ENCODE results near the gene WWOX. TPM values are rescaled to one million over a fixed set of nuclear protein-coding genes. Genes with fewer than 3 reads are reported as not detected.

WWOX gene
- total and polyA plus RNA-seq, 2 donors, result 15.3 to 28.4 TPM

DNA sequence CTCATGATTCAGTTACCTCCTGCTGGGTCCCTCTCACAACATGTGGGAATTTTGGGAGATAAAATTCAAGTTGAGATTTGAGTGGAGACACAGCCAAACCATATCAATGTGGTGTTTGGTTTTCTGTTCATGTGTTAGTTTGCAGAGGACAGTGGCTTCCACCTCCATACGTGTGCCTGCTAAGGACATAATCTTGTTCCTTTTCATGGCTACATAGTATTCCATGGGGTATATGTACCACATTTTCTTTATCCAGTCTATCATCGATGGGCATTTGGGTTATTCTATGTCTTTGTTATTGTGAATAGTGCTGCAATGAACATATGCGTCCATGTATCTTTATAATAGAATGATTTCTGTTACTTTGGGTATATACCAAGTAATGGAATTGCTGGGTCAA lies 4.5 kb upstream of the WWOX start:
- H3K4me1 ChIP-seq (ENCODE audit: insufficient read depth), result no peaks in the 10 kb centered on the region
- no peak overlapping the region for H3K27ac ChIP-seq (ENCODE audit: low read depth)
- 94% methylated on average over 3 of the region's 3 CpGs for WGBS
- no peak overlapping the region for H3K4me3 ChIP-seq (ENCODE audit: low read depth, low read length)
- DNase-seq (ENCODE audit: extremely low spot score), result no peak
- no peaks in the 10 kb centered on the region for H3K36me3 ChIP-seq (ENCODE audit: insufficient read depth)

DNA sequence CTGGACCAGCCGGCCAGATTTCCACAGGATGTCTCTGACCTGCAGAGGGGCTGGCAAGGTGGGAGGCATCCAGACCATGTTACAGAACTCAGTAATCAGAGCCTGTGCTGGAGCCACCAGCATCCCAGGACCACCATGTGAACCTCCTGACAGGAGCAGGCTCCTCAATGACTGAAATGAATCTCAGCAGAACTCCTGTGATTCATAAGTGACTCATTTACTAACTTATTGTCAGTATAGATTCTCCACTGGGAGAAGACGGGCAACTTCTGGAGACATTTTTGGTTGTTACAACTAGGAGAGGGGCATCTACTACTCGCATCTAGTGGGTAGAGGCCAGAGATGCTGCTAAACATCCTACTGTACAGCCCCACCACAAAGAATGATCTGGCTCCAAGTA lies 3.1 kb upstream of the WWOX start:
- 78% methylated on average over 3 of the region's 3 CpGs for WGBS
- Histone ChIP-seq H3K4me3 (ENCODE audit: low read depth, low read length) (no peak overlapping the region), H3K27ac (ENCODE audit: low read depth) (no peak overlapping the region), H3K36me3 (ENCODE audit: insufficient read depth) (no peaks in the 10 kb centered on the region), H3K4me1 (ENCODE audit: insufficient read depth) (no peaks in the 10 kb centered on the region)
- no peak for DNase-seq (ENCODE audit: extremely low spot score)

DNA sequence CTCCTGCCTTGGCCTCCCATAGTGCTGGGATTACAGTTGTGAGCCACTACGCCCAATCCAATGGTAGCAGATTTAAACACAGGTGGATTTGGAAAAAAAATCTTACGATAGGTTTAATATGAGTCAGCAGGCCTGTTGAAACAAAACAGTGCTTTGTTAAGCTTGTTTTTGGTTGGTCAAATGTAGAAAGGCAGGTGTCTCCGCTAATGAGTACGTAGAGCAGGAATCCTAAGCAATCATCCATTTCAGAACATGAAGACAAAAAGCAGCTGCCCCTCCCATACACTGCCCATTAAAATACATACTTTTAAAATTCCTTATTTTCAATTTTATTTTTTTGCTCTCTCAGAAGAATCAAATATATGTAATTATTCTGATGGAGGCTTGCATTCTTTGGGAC lies 1.9 kb upstream of the WWOX start:
- Histone ChIP-seq H3K36me3 (ENCODE audit: insufficient read depth) (no peaks in the 10 kb centered on the region), H3K4me1 (ENCODE audit: insufficient read depth) (no peaks in the 10 kb centered on the region), H3K27ac (ENCODE audit: low read depth) (no peak overlapping the region), H3K4me3 (ENCODE audit: low read depth, low read length) (no peak overlapping the region)
- WGBS, result 90% methylated on average over 4 of the region's 4 CpGs
- no peak for DNase-seq (ENCODE audit: extremely low spot score)

DNA sequence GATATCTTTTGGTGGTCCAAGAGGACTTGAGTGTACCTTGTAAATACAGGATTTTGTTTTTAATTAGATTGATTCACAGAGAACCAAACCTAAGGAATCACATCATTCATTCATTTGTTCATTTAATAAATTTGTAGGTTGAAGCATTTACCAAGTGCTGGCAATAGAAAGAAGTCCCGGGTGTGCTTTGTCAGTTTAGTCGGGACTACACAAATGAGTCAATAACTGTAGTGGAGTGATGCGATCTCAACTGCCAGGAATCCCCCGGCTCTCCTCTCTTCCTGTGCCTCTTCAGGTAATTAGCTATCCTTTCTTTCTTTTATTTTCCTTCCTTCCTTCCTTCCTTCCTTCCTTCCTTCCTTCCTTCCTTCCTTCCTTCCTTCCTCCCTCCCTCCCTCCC lies 1.4 kb upstream of the WWOX start:
- Histone ChIP-seq H3K4me1 (ENCODE audit: insufficient read depth) (no peaks in the 10 kb centered on the region), H3K4me3 (ENCODE audit: low read depth, low read length) (no peak overlapping the region), H3K27ac (ENCODE audit: low read depth) (no peak overlapping the region), H3K36me3 (ENCODE audit: insufficient read depth) (no peaks in the 10 kb centered on the region)
- no peak for DNase-seq (ENCODE audit: extremely low spot score)
- 73% methylated on average over 4 of the region's 4 CpGs for WGBS

DNA sequence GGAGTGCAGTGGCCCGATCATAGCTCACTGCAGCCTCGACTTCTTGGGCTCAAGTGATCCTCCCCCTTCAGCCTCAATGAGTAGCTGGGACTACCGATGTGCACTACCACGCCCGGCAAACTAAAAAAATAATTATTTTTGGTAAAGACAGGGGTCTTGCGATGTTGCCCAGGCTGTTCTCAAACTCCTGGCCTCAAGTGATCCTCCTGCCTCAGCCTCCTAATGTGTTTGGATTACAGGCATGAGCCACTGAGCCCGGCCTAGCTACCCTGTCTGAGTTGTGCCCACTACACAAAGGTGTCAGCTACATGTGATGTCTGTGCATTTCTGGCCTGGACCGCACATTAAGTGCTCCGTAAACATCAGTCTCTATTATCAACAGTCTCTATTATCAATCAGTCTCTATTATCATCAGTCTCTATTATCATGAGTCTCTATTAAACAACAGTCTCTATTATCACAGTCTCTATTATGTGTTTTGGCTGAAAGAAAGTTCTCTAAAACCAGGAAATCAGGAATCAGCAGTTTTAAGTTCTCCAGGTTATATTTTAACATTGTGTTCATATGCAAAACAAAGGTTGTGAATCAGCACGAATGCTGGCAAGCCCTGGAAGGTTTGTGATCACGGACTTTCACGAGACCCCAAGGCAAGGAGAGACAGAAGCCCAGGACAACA lies 721 bp upstream of the WWOX start:
- Histone ChIP-seq H3K4me1 (ENCODE audit: insufficient read depth) (no peaks in the 10 kb centered on the region), H3K36me3 (ENCODE audit: insufficient read depth) (no peaks in the 10 kb centered on the region), H3K27ac (ENCODE audit: low read depth) (peak overlapping the region; percentile 26), H3K4me3 (ENCODE audit: low read depth, low read length) (peak overlapping the region; percentile 79)
- no peak for DNase-seq (ENCODE audit: extremely low spot score)
- 64% methylated on average over 12 of the region's 12 CpGs for WGBS

DNA sequence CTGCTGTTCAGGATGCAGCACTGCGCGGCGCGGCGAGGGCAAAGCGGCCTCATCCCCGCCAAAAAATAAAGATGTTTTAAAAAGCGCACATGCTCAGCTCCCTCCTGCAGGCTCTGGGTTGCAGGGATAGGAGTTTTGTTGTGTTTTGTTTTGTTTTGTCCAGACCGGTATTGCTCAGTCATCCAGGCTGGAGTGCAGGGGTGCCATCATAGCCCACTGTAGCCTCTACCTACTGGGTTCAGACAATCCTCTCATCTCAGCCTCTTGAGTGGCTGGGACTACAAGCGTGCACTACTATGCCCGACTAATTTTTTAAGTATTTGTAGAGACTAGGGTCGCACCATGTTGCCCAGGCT lies 636 bp downstream of the WWOX start:
- 16% methylated on average over 12 of the region's 12 CpGs for WGBS
- H3K27ac ChIP-seq (ENCODE audit: low read depth), result no peak overlapping the region

DNA sequence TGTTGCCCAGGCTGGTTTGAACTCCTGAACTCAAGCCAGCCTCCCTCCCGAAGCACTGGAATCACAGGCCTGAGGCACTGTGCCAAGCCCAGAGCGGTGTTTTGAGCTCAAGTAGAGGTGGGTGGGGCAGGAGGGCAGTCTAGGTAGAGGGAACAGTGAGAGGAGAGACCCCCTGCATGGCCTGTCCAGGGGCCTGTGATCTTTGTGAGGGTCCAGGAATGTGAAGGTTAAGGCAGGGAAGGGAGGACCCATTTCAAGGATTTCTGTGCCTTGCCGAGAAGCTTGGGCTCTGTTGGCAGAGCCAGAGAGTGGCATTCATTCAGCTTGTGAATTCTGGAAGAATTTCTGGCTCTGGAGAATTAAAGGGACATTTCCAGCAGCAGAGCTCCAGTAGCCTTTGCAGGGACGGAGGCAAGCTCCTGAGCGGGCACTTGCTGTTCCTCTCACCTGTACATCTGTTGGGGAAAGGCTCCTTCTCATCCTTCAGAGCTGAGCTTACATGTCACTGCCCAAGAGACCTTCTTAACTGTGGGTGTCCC lies 2.7 kb downstream of the WWOX start:
- H3K4me3 ChIP-seq (ENCODE audit: low read depth, low read length), result no peak overlapping the region
- 76% methylated on average over 5 of the region's 5 CpGs for WGBS

More for the DNA sequence above, 636 bp downstream of the WWOX start:
- H3K36me3 ChIP-seq (ENCODE audit: insufficient read depth), result no peaks in the 10 kb centered on the region
- H3K4me1 ChIP-seq (ENCODE audit: insufficient read depth), result no peaks in the 10 kb centered on the region
- peak overlapping the region; percentile 79 for H3K4me3 ChIP-seq (ENCODE audit: low read depth, low read length)
- peak; percentile 13 for DNase-seq (ENCODE audit: extremely low spot score)

DNA sequence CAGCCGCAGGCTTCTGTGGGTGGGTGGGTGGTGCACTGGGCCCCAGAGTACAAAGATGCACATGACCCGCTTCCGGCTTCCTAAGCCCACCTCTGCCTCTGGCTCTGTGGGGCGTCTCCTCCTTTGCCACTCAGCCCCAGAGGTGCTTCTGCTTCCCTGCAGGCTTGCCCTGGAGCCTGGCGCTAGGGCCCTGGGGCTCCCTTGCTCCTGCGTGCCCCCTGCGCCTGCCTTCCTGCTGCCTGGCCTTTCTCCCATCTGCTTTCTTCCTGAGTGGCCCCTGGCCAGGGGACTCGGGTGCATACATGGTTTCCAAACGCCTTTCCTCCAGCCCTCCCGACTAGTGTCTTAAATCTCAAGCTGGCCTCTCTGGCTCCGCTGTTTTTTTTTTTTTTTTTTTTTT lies 3.4 kb downstream of the WWOX start:
- DNase-seq (ENCODE audit: extremely low spot score), result no peak
- no peak overlapping the region for H3K4me3 ChIP-seq (ENCODE audit: low read depth, low read length)
- 76% methylated on average over 11 of the region's 11 CpGs for whole genome bisulfite sequencing
- no peaks in the 10 kb centered on the region for H3K4me1 ChIP-seq (ENCODE audit: insufficient read depth)
- H3K36me3 ChIP-seq (ENCODE audit: insufficient read depth), result no peaks in the 10 kb centered on the region
- H3K27ac ChIP-seq (ENCODE audit: low read depth), result no peak overlapping the region

More for the DNA sequence above, 2.7 kb downstream of the WWOX start:
- Histone ChIP-seq H3K36me3 (ENCODE audit: insufficient read depth) (no peaks in the 10 kb centered on the region), H3K4me1 (ENCODE audit: insufficient read depth) (no peaks in the 10 kb centered on the region), H3K27ac (ENCODE audit: low read depth) (no peak overlapping the region)
- DNase-seq (ENCODE audit: extremely low spot score), result no peak

DNA sequence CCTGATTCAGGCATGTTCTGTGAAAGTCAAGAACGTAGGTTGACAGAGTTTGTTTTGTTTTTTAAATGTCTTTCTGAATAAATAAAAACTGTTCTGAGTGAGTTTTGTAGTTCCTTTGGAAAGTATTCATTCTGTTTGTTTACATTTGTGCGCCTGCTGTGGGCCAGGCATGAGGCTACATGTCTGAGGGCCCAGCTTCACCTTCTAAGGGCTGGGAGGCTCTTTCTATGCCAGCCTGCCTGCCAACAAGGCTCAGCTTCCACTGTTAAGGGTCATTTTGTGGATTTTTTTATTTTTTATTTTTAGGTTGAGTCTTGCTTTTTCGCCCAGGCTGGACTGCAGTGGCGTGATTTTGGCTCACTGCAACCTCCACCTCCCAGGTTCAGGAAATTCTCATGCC lies 6.1 kb downstream of the WWOX start:
- WGBS, result 61% methylated on average over 4 of the region's 4 CpGs
- Histone ChIP-seq H3K27ac (ENCODE audit: low read depth) (no peak overlapping the region), H3K4me3 (ENCODE audit: low read depth, low read length) (no peak overlapping the region), H3K36me3 (ENCODE audit: insufficient read depth) (no peaks in the 10 kb centered on the region), H3K4me1 (ENCODE audit: insufficient read depth) (no peaks in the 10 kb centered on the region)
- DNase-seq (ENCODE audit: extremely low spot score), result no peak

DNA sequence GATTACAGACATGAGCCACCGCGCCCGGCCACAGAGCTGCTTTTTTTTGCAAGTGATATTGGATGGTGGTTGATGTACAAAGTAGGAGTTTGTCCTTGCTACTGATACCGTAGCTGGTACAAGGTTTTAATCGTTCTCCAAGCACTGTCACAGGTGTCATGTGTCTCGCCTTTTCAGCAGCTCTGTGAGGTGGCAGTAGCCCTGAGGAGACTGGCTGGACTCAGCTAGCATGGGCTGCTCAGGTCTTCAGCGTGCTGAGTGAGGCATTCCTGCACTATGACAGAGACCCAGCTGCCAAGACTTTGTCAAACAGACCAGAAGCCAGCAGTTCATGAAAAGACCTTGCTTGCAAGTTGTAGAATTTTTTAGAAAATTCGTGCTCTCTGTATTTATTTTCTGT lies 7.2 kb downstream of the WWOX start:
- no peaks in the 10 kb centered on the region for H3K4me1 ChIP-seq (ENCODE audit: insufficient read depth)
- 61% methylated on average over 8 of the region's 8 CpGs for WGBS
- H3K4me3 ChIP-seq (ENCODE audit: low read depth, low read length), result no peak overlapping the region
- no peak overlapping the region for H3K27ac ChIP-seq (ENCODE audit: low read depth)
- H3K36me3 ChIP-seq (ENCODE audit: insufficient read depth), result no peaks in the 10 kb centered on the region
- no peak for DNase-seq (ENCODE audit: extremely low spot score)

DNA sequence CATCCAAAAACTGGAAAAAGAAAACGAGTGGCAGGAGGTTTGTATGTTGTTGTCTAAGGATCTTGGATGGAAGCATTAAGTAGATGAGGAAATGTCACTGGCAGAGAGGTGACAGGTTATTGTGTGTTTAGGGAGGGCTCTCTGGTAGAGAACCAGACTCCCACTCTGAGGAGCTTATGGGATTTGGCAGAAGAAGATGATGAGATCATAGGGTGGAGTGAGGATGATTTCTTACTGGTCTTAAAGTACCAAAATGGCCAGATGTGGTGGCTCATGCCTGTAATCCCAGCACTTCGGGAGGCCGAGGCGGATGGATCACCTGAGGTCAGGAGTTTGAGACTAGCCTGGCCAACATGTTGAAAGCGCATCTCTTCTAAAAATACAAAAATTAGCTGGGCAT lies 9.0 kb downstream of the WWOX start:
- 69% methylated on average over 5 of the region's 5 CpGs for WGBS
- no peaks in the 10 kb centered on the region for H3K4me1 ChIP-seq (ENCODE audit: insufficient read depth)

DNA sequence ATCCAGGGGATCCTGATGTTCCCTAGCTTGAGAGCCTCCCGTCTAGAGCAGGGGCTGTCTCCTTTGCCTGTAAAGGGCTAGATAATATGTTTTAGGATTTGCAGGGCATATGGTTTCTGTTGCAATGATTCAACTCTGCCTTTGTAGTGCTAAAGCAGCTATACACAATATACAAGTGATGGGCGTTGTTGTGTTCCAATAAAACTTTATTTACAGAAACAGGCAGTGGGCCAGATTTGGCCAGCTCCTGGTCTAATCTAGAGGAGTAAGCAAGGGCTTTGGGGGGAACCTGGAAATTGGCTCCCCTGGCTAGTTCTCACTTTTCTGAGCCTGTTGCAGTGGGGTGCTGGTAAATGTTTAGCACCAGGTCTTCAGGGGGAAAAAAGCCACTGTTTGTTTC lies 13.8 kb downstream of the WWOX start:
- Histone ChIP-seq H3K27ac (ENCODE audit: low read depth) (no peak overlapping the region), H3K36me3 (ENCODE audit: insufficient read depth) (peaks cover 4% of the 10 kb centered on the region), H3K4me3 (ENCODE audit: low read depth, low read length) (no peak overlapping the region), H3K4me1 (ENCODE audit: insufficient read depth) (no peaks in the 10 kb centered on the region)
- DNase-seq (ENCODE audit: extremely low spot score), result no peak
- WGBS, result 89% methylated on average over 2 of the region's 2 CpGs

More for the DNA sequence above, 9.0 kb downstream of the WWOX start:
- no peak overlapping the region for H3K4me3 ChIP-seq (ENCODE audit: low read depth, low read length)
- no peak for DNase-seq (ENCODE audit: extremely low spot score)
- no peaks in the 10 kb centered on the region for H3K36me3 ChIP-seq (ENCODE audit: insufficient read depth)
- H3K27ac ChIP-seq (ENCODE audit: low read depth), result no peak overlapping the region

DNA sequence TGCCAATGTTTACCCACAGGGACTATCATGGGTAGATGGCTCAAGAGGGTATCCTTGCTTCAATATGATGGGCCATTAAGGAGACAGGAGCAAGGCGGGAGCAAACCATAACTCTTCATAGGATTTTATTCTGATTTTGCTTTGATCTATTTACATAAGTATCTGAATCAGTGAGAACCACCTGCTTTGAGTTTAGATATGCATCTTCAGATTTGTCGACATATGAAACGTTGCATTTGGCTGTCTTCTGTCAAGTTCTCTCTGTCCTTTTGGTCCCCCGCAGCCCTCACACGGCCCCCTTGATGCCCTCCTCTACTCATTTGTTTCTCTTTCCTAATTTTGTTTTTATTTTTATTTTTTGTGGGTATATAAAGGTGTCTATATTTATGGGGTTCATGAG lies 16.2 kb downstream of the WWOX start:
- H3K4me1 ChIP-seq (ENCODE audit: insufficient read depth), result no peaks in the 10 kb centered on the region
- no peak overlapping the region for H3K4me3 ChIP-seq (ENCODE audit: low read depth, low read length)
- 94% methylated on average over 5 of the region's 5 CpGs for WGBS
- peaks cover 4% of the 10 kb centered on the region for H3K36me3 ChIP-seq (ENCODE audit: insufficient read depth)
- no peak for DNase-seq (ENCODE audit: extremely low spot score)
- H3K27ac ChIP-seq (ENCODE audit: low read depth), result no peak overlapping the region

DNA sequence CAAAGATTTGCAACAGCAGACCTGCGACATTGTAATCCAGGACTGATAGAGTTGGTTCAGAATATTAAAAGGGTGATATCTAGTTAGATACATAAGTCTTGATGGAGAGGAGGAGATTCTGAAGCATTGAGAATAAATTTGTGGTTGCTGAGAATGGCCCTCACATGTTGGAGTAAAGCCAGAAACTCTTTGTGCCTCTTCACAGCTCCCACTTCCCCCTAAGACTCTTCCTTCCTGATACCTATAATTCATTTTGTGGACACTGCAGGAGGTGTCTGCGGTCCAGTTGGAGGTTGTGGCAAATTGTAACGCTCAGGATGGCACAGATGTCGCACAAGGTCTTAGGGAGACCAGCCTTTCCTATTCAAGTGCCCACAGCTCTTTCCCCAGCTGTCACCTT lies 17.5 kb downstream of the WWOX start:
- no peak for DNase-seq (ENCODE audit: extremely low spot score)
- Histone ChIP-seq H3K4me3 (ENCODE audit: low read depth, low read length) (no peak overlapping the region), H3K27ac (ENCODE audit: low read depth) (no peak overlapping the region), H3K36me3 (ENCODE audit: insufficient read depth) (peaks cover 4% of the 10 kb centered on the region), H3K4me1 (ENCODE audit: insufficient read depth) (no peaks in the 10 kb centered on the region)
- 88% methylated on average over 4 of the region's 4 CpGs for WGBS

DNA sequence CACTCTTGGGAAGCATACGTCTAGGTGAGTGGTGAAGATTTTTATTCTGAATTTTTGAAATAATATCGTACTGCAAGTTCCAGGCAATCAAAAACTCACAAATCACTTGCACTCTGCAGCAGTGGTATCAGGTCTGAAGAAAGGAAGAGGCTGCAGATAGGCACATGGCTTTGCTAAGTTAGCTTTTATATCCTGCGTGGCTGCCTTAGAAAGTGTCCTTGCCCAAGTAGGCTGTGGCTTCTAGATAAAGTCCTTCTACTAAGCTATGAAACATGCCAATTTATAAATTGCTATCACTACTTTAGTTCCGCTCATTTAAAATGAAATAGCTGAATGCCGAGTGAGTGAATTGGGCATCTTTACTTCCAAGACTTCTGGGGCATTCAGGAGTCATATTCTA lies 17.9 kb downstream of the WWOX start:
- WGBS, result 88% methylated on average over 5 of the region's 5 CpGs
- Histone ChIP-seq H3K36me3 (ENCODE audit: insufficient read depth) (peaks cover 4% of the 10 kb centered on the region), H3K27ac (ENCODE audit: low read depth) (no peak overlapping the region)

More for the DNA sequence above, 17.9 kb downstream of the WWOX start:
- DNase-seq (ENCODE audit: extremely low spot score), result no peak
- H3K4me1 ChIP-seq (ENCODE audit: insufficient read depth), result no peaks in the 10 kb centered on the region
- H3K4me3 ChIP-seq (ENCODE audit: low read depth, low read length), result no peak overlapping the region

Measured in urinary bladder (tissue), 4 donors.